ENCODE results near the gene ADCY6. TPM values are rescaled to one million over a fixed set of nuclear protein-coding genes. Genes with fewer than 3 reads are reported as not detected.

Gene ADCY6
- total RNA-seq, 4 donors from 2014 or later: 11.4 to 13.6 (median 12.6) TPM

DNA sequence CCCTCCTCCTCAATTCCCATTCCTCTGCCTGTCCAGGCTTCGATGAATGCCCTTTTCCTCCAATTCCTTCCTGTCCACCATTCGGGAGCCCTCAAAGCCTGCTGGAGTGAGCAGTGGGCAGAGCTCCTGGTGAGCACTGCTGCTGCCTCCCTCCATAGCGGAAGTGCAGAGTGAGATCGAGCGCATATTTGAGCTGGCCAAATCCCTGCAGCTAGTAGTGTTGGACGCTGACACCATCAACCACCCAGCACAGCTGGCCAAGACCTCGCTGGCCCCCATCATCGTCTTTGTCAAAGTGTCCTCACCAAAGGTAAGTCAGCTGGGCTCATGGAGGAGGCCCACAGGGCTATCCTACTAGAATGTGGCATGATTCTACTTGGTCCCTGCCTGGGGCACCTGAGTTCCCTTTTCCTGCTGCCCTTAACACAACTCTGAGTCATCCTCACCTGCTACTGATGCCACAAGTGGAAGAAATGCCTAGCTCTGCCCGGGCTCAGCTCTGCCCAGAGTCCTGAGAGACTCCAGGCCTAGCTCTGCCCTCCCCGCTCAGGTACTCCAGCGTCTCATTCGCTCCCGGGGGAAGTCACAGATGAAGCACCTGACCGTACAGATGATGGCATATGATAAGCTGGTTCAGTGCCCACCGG lies 37.4 kb upstream of the ADCY6 start:
- DNase-seq (no peak), ATAC-seq (no peak)
- Histone ChIP-seq H3K9me3 (no peaks in the 10 kb centered on the region), H3K27me3 (no peaks in the 10 kb centered on the region), H3K36me3 (peaks cover 0 to 33% of the 10 kb centered on the region in 2 donors), H3K4me1 (no peaks in the 10 kb centered on the region), H3K4me3 (no peak overlapping the region), H3K27ac (no peak overlapping the region)
- intact Hi-C loops (cut with DNase I; ENCODE audit: low total_unique reads) (no loop called here), in situ Hi-C loops (cut with MboI; ENCODE audit: low sequenced_read_pairs in 4 of 4) (no loop called here)
- TF ChIP-seq CTCF (IDR thresholded peaks at IDR 0.05 in 4 of 5, conservative IDR thresholded peaks at IDR 0.05 in 1 of 5): no peak
- no peak for TF ChIP-seq POLR2A (IDR thresholded peaks at IDR 0.05)

GRCh38 chr12:48824905-48825304 lies 36.0 kb upstream of the ADCY6 start:
- in situ Hi-C loops (cut with MboI; ENCODE audit: low sequenced_read_pairs in 4 of 4): no loop called here
- H3K36me3 ChIP-seq: peaks cover 0 to 18% of the 10 kb centered on the region in 2 donors
- intact Hi-C loops (cut with DNase I; ENCODE audit: low total_unique reads): no loop called here
- TF ChIP-seq POLR2A (IDR thresholded peaks at IDR 0.05) (no peak), CTCF (IDR thresholded peaks at IDR 0.05 in 4 of 5, conservative IDR thresholded peaks at IDR 0.05 in 1 of 5) (no peak)
- H3K4me1 ChIP-seq: no peaks in the 10 kb centered on the region
- H3K27ac ChIP-seq: no peak overlapping the region
- H3K9me3 ChIP-seq: no peaks in the 10 kb centered on the region
- no peaks in the 10 kb centered on the region for H3K27me3 ChIP-seq
- ATAC-seq (no peak), DNase-seq (no peak)
- no peak overlapping the region for H3K4me3 ChIP-seq

DNA sequence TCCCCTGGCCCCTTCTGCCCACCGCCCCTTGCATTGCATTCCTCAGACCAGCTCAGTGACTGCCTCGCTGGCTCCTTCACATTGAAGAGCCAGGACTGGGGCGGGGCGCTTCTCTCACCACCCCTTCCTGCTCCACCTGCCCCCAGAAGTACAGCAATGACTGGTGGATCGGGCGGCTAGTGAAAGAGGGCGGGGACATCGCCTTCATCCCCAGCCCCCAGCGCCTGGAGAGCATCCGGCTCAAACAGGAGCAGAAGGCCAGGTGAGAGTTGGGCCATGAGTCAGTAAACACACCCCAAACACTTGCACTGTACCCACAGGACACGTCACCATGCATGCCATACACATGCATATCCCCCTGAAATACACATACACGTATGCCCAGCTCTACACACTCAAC lies 35.2 kb upstream of the ADCY6 start:
- Histone ChIP-seq H3K4me1 (peaks cover under 1 to 3% of the 10 kb centered on the region in 2 donors), H3K9me3 (no peaks in the 10 kb centered on the region), H3K27me3 (peaks cover under 1 to 8% (median 1%) of the 10 kb centered on the region in 3 donors), H3K36me3 (peaks cover 0 to 11% of the 10 kb centered on the region in 2 donors), H3K27ac (no peak overlapping the region), H3K4me3 (no peak overlapping the region)
- TF ChIP-seq CTCF (IDR thresholded peaks at IDR 0.05 in 4 of 5, conservative IDR thresholded peaks at IDR 0.05 in 1 of 5): no peak
- no peak for TF ChIP-seq POLR2A (IDR thresholded peaks at IDR 0.05)
- ATAC-seq (no peak), DNase-seq (no peak)
- intact Hi-C loops (cut with DNase I; ENCODE audit: low total_unique reads): no loop called here
- in situ Hi-C loops (cut with MboI; ENCODE audit: low sequenced_read_pairs in 4 of 4): no loop called here

- TF ChIP-seq POLR2A (IDR thresholded peaks at IDR 0.05) (no peak), CTCF (IDR thresholded peaks at IDR 0.05 in 4 of 5, conservative IDR thresholded peaks at IDR 0.05 in 1 of 5) (no peak)
- DNase-seq (no peak), ATAC-seq (no peak)
- no peaks in the 10 kb centered on the region for H3K9me3 ChIP-seq
- intact Hi-C loops (cut with DNase I; ENCODE audit: low total_unique reads): no loop called here
- H3K4me1 ChIP-seq: peaks cover 7 to 8% of the 10 kb centered on the region in 2 donors
- in situ Hi-C loops (cut with MboI; ENCODE audit: low sequenced_read_pairs in 4 of 4): no loop called here
- H3K27me3 ChIP-seq: peaks cover 6 to 16% (median 9%) of the 10 kb centered on the region in 3 donors
- peaks cover 0 to 2% of the 10 kb centered on the region in 2 donors for H3K36me3 ChIP-seq
- no peak overlapping the region for H3K27ac ChIP-seq
- no peak overlapping the region for H3K4me3 ChIP-seq
Observed at GRCh38 chr12:48823281-48823680, 34.4 kb upstream of the ADCY6 start.

DNA sequence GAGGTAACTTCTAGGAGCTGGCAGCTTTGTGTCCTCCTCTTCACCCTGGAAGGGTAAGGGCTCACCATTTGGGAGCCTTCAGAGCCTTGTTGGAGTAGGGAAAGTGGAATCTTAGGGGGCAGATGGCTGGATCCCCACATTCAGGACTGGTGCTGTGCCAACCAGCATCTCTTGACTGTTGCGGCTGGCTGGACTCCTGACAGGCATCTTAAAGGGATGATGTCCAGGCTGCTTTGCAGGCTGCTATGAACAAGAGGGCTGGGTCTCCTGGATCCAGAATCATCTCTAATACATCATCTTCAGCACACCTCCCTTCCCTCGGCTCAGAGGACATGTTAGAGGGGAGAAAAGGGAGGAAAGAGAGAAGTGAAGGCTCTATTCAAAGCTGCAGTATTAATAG lies 33.8 kb upstream of the ADCY6 start:
- Histone ChIP-seq H3K27me3 (peaks cover 6 to 22% (median 15%) of the 10 kb centered on the region in 3 donors), H3K27ac (no peak overlapping the region), H3K4me3 (no peak overlapping the region), H3K4me1 (peaks cover 11 to 14% of the 10 kb centered on the region in 2 donors), H3K9me3 (no peaks in the 10 kb centered on the region), H3K36me3 (no peaks in the 10 kb centered on the region)
- no peak for ATAC-seq
- TF ChIP-seq CTCF (IDR thresholded peaks at IDR 0.05 in 4 of 5, conservative IDR thresholded peaks at IDR 0.05 in 1 of 5): no peak
- no peak for TF ChIP-seq POLR2A (IDR thresholded peaks at IDR 0.05)
- intact Hi-C loops (cut with DNase I; ENCODE audit: low total_unique reads) (no loop called here), in situ Hi-C loops (cut with MboI; ENCODE audit: low sequenced_read_pairs in 4 of 4) (no loop called here)
- DNase-seq: no peak

Data from gastrocnemius medialis (tissue), 4 donors.